Activated T-cell treated with anti-CD3 and anti-CD28 coated beads for 24 hours (primary cell): ENCODE data around the gene NAV2.
"Not testable (repeated sequence)": the region's sequence is repeated elsewhere in the genome, so short reads cannot be mapped to it uniquely, and the experiment has no call there.

Source experiments
- DNase-seq: peaks from one replicate; pipeline ENCODE4 v3.0.0-alpha.2; 2020; ENCODE audit warnings: low read depth

NAV2 gene

GRCh38 chr11:19892876-19893275 lies 180.2 kb downstream of the NAV2 start:
- no peak for DNase-seq

GRCh38 chr11:19894404-19894803 lies 181.8 kb downstream of the NAV2 start:
- DNase-seq, result no peak

DNA sequence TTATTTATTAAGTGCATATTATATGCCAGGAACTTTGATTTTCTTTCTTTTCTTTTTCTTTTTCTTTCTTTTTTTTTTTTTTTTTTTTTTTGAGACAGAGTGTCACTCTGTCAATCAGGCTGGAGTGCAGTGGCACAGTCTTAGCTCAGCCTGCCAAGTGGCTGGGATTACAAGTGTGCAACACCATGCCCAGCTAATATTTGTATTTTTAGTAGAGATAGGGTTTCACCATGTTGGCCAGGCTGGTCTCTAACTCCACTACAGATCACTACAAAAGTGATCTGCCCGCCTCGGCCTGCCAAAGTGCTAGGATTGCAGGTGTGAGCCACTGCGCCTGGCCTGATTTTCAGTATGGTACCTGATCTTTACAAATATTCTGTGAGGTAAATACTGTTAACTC lies 182.4 kb downstream of the NAV2 start:
- DNase-seq, result not testable (repeated sequence)

DNA sequence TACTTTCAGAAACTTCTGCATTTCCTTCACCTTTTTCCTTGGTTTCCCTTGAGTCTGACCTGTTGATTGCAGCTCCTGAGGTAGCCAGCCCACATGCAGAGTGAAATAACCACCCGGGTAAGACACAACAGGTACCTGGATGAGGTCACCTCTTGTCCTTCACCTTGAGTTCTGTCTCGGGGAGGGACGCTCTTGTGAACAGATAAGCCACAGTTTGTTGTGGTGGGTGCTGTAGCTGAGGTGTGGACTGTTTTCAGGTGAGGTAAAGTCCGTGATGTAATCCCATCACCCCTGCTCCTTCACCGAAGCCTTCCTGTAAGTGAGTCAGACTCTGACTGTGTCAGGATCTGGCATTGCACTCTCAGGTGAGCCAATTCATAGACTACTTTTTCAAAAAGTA lies 183.1 kb downstream of the NAV2 start:
- no peak for DNase-seq

- DNase-seq, result peak; percentile 6
These were observed 191.0 kb downstream of the NAV2 start for GRCh38 chr11:19903620-19904069.

GRCh38 chr11:19905280-19905853 lies 192.7 kb downstream of the NAV2 start:
- no peak for DNase-seq

DNA sequence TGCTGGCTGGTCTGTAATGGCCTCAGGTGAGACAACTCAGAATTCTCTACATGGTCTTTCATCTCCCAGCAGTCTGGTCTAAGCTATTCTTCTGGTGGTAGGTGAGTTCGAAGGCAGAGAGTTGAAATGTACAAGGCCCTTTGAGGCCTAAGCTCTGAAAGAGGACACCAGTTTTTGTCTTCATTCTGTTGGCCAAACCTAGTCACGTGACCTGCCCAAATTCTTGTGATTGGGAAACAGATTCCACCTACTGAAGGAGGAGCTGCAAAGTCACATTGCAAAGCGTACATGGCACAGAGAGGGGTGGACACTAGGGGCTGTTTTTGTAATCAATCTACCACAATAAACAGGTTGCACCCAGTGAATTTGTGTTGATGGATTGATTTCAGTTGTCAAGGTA lies 193.5 kb downstream of the NAV2 start:
- no peak for DNase-seq

DNA sequence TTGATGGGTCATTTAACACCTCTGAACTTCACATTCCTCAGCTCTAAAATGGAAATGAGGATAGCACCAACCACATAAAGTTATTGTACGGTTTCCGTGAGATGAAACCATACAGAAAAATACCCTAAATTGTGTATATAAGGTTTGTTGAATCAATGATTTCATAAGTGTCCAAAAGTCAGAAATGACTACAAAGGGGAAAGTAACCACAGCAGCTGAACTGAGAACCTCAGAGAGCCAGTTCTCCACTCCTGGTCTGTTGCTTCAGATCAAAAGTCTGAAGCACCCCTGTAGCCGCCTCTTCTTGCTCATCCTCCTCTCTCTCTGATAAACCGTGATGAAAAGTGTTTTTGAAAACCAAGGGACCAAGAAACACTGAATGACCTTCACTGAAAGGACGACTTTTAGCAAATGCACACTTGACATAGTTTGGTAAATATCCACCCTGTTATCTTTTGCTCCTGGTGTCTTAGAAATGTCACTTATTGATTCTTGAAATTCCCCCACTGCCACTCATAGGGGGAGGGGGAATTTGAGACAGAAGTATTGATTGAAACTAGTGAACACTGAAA lies 194.5 kb downstream of the NAV2 start:
- no peak for DNase-seq

- no peak for DNase-seq
These were observed 195.2 kb downstream of the NAV2 start for GRCh38 chr11:19907839-19908238.

- no peak for DNase-seq
These were observed 198.3 kb downstream of the NAV2 start for GRCh38 chr11:19910931-19911330.

DNA sequence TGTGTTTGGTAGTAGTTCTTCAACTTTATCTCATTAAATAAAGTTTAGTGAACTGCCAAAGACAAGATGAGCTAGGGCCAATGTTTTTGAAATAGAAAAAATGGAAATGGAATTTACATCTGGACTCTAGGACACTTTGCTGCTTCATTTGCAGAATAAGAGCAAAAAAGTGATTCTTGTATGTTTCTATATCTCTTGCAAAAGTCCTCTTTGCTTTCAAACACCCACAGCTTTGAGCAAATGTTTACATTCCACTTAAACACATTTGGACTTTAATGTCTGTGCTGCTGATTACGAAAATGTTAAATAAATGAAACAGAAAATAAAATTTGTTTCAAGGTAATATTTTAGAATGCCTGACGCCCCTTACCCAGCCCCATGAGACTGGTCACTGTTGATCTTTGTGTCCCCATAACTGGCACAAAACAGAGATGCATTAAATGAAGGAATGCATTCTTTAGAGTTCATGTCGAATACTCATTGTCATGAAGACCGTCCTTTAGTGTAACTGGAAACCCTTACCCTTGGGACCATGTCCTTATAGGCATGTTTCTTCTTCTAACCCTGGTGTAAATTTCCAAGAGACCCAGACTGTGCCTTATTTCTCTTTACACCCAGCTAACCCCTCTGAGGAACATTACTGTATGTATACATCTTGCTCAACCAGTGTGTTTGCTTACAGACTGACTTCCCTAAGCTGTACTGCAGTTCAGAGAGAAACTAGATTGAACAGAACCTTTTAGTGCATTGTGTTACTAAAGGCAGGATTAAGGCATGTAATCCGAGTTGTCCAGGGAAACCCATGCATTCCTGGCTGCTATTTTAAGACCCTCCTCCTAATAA lies 199.7 kb downstream of the NAV2 start:
- no peak for DNase-seq

GRCh38 chr11:19912958-19913892 lies 200.6 kb downstream of the NAV2 start:
- no peak for DNase-seq

DNA sequence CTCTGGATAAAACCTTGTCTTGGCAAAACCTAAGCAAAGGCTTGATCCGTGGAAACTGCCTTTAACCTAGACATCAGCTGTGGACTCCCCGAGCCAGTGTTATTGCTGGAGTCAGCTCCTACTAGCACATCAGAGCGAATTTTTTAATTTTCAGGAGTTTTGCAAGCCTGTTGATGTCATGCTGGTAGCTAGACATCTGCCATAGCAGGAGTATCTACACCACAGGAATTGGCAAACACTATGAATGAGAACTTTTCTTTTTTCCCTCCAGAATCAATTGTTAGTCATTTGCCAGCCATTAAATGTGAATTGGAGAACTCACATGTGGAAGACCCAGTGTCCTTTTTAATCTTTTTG lies 201.2 kb downstream of the NAV2 start:
- no peak for DNase-seq

DNA sequence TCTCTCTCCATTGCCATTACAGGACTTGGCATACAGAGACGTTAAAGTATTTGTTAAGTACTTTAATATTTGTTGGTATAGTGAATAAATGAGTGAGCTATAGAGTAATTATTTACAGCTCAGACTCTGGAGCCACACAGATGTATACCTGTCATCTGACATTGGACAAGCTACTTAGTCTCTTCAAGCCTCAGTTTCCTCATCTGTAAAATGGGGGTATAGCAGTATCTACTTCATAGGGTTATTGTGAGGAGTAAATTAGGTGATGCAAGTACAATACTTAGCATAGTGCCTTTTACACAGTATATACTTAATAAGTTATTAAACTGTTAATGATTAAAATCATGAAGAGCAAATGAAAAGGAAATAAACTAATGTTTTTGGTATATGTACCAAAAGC lies 203.2 kb downstream of the NAV2 start:
- DNase-seq, result no peak

- DNase-seq, result no peak
These were observed 204.4 kb downstream of the NAV2 start for GRCh38 chr11:19917069-19917468.

- DNase-seq, result no peak
These were observed 205.8 kb downstream of the NAV2 start for GRCh38 chr11:19918302-19919049.

DNA sequence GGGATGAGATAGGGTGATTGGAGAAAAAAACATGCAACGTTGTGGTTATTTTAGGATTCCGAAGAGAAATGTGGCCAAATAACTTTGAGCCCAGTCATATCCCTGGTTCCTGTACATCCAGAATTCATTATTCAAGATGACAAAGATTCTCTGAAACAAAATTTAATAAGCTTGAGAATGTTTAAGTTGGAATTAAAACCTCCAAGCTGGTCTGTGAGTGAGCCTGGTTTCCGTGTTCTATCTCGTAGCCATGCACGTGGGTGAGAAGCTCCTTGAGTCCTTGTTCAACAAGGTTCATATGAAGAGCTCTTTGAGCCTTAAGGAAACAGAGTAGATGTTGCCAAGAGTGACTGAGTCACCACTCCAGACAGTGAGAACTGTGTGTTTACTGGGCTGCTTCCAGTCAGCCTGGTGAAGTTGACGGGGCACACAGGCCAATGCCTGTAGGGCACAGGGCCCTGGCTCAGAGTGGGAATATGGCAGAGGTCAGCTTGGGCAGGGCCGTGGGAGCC lies 206.5 kb downstream of the NAV2 start:
- no peak for DNase-seq

DNA sequence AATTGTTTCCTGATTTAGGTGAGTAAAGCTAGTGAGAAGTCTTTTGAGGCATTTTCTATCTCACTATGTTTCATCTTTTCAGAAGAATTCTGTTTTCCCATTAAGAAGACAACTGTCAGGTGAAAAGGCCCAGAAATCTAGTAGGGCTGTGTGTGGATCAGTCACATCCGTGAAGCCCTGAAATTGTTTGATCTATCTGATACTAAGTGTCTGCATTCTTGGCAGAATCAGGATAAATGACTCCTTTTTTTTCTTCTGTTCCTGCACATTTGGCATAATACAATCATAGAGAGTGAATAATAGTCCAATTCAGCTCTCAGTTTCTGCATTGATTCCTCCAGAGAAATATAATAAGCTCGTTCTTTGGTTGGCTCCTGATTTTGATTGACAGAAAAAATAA lies 208.3 kb downstream of the NAV2 start:
- no peak for DNase-seq

DNA sequence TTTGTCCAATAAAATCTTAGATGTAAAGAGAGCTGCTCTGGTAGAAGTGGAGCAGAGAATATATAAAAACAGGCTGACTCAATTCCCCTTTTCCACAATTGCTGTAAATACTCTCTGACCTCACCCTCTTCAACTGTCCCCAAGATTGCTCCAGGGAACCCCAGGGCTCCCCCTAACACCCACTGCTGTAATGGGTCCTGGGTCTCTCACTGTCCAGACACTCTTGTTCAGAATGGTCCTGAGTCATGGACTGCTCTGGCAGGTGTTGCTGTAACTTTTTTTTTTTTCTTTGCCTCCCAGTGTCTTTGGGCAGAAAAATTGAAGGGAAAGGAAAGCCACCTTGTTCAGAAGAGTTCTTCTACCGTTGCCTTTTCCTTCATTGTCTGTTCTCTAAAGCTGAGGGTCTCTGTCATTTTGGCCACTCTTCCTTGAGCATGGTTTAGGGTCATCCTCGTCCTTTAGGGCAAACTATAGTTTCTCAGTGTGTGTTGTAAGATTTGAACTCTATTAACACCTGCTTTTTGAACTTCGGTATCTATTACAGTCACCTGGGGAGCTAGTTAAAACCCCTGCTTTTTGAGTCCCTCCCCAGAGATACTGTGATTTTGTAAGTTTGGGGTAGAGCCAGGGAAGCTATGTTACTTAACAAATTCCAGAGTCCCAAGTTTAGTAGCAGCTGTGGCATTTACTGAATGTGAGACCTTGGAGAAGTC lies 209.5 kb downstream of the NAV2 start:
- no peak for DNase-seq

- no peak for DNase-seq
These were observed 210.0 kb downstream of the NAV2 start for GRCh38 chr11:19922689-19923035.

- no peak for DNase-seq
These were observed 211.0 kb downstream of the NAV2 start for GRCh38 chr11:19923626-19924025.
